ENCODE measurements around the gene PERM1.

The PERM1 gene

DNA sequence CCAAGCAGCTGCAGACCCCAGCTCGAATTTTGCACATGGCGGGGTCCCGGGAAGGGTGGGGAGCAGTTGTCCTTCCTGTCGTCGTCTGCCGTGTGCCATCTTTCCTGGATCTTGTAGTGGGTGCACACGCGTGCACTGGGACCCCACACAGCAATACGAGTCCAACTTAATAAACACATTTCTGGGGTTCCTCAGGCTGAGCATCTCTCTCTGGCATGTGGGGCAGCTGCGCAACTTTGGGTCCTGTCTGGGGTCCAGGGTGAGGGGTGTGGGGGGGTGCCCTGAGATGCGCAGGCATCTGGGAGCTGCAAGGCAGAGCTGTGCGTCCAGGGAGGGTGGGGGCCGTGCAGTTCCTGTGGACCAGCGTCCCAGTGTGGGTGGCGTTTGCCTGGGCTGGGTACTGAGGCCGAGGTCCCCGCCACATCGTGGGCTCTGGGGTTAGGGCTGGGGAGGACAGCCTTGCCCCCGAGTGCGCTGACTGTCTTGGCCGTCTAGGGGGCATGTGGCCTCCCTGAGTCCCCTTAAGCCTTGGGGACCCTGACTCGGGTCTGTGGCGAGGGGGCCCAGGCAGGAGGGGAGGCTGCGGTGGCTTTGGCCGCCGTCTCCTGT, 16.3 kb downstream of the PERM1 start:
- DNase-seq (ENCODE audit: low read depth) = no peak

DNA sequence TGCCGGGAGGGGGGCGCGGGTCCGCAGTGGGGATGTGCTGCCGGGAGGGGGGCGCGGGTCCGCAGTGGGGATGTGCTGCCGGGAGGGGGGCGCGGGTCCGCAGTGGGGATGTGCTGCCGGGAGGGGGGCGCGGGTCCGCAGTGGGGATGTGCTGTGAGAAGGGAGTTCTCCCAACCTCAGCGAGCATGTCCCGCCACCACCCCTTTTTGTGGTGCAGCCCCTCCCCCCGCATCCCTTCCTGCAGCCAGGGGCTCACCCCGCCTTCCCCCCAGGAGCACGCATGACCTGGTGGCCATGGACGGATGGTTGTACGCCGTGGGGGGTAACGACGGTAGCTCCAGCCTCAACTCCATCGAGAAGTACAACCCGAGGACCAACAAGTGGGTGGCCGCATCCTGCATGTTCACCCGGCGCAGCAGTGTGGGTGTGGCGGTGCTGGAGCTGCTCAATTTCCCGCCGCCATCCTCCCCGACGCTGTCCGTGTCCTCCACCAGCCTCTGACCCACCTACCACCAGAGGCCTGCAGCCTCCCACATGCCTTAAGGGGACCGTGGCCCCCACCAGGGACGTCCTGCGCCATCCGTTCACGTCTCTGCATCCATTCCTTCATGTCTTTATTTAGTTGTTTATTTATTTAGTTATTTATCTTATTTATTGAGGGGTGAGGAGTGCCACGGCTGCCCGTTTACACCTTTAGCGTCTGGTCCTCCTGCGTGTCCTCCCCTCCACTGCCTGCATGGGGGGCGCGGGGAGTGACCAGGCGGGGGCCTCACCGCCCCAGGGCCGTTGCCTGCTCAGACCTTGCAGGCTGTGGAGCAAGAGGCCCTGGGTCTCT, 17.0 kb downstream of the PERM1 start:
- no peak for DNase-seq (ENCODE audit: low read depth)

DNA sequence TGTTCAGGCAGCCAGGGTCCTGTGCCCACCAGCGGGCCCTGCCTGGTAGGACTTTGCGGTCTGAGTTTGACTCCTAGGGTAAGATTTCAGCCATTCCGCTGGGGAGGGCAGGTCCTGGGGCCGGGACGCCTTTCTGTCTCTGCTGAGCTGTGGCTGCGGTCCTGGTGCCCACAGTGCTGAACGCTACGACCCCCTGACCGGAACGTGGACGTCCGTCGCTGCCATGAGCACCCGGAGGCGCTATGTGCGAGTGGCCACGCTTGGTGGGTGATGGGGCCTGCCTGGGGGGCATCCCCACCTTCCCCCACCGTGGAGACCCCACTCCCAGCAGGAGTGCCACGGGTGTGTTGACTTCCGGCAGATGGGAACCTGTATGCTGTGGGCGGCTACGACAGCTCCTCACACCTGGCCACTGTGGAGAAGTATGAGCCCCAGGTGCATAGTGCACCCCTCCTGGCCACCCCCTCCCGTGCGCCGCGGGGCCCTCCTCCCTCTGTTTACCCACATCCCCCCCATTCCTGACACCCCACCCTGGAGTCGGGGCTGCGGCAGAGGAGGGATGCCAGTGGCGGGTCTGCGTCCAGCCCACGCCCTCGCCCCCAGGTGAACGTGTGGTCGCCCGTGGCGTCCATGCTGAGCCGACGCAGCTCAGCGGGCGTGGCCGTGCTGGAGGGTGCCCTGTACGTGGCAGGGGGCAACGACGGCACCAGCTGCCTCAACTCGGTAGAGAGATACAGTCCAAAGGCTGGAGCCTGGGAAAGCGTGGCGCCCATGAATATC, 18.0 kb downstream of the PERM1 start:
- DNase-seq (ENCODE audit: low read depth) = no peak

DNA sequence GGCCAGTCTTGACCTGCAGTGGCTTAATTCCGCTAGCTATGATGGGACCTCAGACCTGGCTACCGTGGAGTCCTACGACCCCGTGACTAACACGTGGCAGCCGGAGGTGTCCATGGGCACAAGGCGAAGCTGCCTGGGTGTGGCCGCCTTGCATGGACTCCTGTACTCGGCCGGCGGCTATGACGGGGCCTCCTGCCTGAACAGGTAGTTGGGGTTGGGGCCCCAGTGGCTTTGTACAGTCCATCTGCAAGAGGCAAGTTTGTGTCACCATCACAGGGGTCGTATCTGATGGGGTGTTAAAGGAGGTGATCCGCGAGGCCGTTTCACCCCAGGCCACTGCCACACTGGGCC, 18.6 kb downstream of the PERM1 start:
- no peak for DNase-seq (ENCODE audit: low read depth)

DNA sequence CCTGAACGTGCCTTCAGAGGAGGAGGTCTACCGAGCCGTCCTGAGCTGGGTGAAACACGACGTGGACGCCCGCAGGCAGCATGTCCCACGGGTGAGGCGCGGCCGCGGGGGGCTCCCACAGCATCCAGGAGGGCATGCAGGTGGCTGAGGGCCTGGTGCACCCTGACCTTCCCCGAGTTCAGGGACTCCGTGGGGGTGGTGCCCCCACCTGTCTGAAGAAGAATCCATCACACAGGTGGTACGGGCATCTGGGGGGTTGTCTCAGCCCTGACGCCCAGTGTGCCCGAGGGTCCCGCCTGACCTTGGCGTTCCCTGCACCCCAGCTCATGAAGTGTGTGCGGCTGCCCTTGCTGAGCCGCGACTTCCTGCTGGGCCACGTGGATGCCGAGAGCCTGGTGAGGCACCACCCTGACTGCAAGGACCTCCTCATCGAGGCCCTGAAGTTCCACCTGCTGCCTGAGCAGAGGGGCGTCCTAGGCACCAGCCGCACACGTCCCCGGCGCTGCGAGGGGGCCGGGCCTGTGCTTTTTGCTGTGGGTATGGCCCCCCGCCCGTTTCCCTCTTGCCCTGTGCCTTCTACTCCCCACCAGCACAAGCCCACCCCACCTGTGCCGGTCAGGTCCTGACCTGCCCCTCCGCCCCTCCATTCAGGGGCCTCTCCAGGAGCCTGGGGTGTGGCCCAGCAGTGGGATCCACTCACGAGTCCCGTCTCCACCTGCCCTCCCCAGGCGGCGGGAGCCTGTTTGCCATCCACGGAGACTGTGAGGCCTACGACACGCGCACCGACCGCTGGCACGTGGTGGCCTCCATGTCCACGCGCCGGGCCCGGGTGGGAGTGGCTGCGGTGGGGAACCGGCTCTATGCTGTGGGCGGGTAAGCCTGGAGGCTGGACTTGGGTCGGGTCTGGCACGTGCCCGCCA, 19.3 kb downstream of the PERM1 start:
- DNase-seq (ENCODE audit: low read depth) = no peak

DNA sequence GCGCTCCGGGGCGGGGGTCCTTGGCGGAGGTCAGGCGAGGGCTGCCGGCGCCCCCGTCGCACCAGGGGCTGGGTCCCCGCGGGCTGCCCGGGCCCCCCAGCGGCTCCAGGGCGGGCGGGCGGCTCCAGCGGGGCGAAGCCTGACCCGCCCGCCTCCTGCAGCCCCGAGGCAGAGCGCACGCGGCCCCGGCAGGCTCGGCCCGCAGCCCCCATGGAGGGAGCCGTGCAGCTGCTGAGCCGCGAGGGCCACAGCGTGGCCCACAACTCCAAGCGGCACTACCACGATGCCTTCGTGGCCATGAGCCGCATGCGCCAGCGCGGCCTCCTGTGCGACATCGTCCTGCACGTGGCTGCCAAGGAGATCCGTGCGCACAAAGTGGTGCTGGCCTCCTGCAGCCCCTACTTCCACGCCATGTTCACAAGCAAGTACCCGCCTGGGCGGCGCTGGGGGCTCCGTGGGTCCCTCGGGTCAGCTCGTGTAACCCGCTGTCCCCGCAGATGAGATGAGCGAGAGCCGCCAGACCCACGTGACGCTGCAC, 20.7 kb downstream of the PERM1 start:
- no peak for DNase-seq (ENCODE audit: low read depth)

DNA sequence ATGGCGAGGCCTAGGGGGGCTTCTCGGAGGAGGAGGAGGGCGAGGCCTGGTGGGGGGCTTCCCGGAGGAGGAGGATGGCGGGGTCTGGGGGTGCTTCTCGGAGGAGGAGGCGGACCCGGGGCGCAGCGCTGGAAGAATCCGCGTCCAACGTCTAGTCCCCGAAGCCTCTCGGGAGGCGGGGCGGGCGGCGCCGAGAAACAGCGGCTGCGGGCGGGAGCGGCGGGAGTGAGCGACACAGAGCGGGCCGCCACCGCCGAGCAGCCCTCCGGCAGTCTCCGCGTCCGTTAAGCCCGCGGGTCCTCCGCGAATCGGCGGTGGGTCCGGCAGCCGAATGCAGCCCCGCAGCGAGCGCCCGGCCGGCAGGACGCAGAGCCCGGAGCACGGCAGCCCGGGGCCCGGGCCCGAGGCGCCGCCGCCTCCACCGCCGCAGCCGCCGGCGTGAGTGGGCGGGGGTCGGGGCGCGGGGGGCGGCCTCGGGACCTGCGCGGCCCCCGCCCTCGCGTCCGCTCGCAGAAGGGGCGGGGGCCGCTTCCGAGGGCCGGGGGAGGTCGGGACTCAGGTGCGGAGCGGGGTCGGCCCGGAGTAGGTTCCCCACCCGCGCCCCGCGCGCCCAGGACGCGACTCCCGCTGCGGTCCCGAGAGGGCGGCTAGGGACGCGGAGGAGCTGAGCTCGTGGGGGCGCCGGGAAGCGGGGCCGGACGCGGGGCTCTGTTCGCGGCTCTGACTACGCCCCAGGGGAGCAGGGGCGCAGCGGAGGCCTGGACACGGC, 21.3 kb downstream of the PERM1 start, which contains the start of gene KLHL17:
KLHL17 (plus strand) TSS at position 222 of the 769 bp plus-strand sequence; CDS start at position 332, 110 bp downstream.
- DNase-seq (ENCODE audit: low read depth) = peak; percentile 77

DNA sequence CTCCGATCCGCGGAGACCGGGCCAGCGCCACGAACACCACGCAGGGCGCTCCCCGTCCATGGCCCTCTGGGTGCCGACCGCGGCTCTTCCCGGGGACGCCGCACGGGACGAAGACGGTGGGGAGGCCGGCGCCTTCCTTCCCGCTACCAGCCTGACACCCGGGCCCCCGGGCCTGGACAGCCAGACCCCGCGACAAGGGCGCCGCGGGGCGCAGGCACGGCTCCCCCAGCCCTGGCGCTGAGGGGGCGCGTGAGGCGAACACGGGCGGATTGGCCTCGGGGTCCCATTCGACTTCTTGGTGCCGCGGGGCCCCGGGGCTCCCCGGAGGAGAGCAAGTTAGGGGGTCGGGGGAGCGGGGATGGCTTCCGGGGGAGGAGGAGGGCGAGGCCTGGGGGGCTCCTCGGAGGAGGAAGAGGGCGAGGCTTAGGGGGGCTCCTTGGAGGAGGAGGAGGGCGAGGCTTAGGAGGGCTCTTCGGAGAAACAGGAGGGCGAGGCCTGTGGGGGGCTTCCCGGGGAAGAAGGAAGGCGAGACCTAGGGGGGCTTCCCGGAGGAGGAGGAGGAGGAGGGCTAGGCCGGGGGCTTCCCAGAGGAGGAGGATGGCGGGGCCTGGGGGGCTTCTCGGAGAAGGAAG, 22.0 kb downstream of the PERM1 start:
- no peak for DNase-seq (ENCODE audit: low read depth)

DNA sequence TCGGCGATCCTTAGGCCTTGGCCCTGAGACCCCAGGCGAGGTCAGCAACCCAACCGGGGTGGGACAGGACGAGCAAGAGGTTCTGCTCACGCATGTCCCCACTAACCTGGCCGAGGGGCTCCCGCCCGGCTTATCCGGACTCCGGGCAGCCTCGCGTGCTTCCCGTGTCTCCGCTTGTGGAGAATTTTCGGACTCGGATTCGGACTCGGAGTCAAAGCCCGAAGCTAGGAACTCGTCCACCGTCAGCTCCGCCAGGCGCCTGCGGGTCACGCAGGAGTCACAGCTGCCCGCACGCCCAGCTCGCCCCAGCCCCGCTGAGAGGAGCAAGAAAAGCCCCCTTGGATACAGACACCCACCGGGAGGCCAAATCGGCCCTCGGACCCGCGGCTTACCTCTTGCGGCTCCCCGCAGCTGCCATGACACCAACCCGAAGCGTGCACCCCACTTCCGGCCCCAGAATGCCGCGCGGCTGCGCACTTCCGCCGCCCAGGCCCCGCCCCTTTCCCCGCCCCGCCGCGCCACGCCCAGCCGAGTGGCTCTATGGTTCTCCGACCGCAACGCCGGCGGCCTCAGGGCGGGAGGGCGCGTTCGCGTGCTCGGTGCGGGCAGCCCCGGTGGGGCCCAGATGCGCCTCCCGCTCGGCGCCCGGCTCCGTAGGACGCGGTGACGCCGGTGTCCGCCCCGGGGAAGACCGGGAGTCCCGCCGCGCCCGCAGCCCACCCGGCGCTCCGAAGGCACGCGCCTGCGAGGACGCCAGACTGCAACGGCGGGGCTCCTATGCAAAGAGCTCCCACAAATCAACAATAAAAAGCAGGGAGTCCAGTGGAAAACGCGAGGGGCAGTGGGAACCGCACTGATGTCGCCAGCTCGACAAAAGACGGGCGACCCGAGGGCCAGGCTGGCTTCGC, 22.8 kb downstream of the PERM1 start, which contains the start of gene NOC2L:
NOC2L (minus strand) TSS at position 434 of the 908 bp plus-strand sequence; CDS start at position 418, 16 bp downstream.
- DNase-seq (ENCODE audit: low read depth) = peak; percentile 97

DNA sequence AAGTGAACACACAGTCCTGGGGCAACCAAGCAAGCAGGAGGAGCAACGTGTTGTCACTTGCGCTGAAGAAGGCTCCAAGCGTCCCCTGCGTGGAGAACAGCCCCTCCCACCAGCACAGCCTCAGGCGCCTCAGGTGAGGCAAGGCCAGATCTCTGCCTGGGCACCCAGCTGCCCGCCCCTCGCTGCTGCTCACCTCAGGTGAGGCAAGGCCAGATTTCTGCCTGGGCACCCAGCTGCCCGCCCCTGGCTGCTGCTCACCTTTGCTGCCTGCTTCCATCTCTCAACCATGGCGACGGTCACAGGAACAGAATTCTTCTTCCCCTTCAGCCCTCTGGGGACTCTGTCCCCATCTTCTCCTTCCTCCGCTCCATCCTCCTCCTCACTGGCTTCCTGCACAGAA, 25.3 kb downstream of the PERM1 start:
- no peak for DNase-seq (ENCODE audit: low read depth)

DNA sequence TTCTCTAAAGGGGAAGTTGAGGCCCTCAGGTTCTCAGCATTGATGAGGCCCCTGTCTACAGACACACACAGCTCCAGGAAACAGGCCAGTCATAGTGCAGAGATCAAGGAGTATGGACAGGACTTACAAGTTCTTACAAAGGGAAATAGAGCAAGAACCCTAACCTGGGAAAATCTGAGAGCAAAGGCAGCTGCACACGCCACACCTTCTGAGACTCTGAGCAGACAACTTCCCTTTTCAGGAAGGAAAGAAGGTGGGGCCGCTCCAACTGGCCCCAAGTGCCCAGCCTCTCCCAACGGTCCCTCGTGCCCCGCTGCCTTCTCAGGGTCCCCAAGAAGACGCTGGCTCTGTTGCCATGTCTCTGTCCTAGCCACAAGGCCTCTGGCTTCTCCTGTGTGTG, 26.4 kb downstream of the PERM1 start:
- no peak for DNase-seq (ENCODE audit: low read depth)

DNA sequence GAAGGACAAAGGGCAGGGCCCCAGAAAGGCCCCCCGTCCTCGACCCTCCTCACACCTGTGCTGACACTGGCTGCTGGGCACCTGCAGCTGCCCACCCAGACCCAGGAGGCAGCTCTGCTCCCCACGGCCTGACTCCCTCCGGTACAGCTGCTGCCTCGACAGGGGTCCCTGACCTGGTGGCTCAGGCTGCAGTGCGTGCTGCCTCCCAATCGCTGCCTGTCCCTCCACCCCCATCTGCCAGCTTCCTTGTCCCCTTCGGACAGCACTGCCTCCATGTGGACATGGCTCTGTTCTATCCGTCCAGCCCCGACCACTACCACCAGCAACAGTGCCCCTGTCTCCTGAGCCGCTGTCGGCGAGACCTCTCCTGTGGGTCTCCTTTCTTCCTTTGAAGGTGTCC, 27.0 kb downstream of the PERM1 start:
- DNase-seq (ENCODE audit: low read depth) = no peak

DNA sequence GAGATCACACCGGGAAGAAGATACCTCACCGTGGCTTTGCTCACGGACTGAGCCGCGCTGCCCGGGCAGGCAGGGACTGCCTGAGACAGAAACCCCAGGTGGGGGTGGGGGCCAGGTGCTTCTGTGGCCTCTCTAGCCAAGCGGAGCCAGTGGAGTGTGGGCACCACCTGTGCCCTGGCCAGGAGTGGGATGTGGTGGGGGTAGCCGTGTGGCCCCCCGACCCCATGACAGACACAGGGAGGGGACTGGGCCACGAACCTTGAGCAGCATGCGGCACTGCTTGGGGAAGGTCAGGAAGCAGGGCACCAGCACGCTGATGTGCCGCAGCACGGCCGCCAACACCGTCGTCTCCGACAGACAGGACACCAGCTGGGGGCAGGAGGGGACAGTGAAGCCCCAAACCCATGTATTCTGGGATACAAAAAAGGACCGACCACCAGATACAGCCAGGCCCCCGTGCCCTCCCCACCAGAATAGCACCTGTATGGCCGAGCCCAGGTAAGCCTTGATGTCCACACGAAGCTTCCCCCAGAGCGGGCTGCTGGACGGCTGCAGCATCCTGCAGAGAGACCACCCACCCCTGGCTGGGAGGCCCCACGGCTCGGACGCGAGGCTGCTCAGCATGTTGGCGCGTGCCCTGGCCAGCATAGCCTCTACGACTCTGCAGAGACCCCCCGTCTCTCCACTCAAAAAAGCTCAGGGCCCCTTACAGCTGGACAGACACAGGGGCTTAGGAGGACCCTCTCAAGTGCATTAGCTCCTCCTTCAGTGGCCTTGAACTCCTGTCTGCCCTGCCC, 28.2 kb downstream of the PERM1 start:
- DNase-seq (ENCODE audit: low read depth) = no peak

DNA sequence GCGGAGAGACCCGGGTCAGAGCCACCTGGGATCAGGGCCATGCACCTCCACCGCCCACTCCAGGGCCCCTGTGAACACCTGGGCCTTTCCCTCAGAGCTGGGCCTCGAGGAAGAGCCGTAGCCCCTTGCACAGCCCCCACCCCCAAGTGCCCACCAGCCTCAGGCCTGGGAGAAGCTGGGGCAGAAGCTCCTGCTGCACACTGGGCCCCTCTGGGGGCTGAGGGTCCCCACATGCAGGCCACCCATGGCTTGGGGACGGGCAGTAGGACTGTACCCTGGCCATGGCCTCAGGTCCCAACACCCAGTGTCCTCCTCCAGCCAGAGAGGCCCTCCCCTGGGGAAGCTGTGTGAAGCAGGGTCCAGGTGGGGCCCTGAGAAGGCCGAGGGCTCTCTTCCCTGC, 29.3 kb downstream of the PERM1 start:
- no peak for DNase-seq (ENCODE audit: low read depth)

DNA sequence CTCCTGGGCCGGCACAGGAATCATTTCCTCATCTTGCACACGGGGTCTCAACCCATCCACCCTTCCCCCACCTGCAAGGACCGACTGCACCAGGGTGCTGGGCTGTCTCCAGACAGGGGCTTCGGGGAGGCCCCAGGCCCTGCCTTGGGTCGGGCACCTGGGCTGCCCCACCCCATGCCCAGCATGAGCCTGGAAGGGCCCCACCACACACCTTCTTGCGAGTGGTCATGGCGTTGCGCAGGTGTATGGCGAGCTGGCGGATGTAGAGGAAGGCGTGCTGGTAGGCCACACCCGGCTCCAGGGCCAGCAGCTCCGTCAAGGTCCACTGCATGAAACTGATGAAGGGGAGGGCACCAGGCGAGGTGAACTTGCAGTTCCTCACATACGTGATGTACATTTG, 29.7 kb downstream of the PERM1 start:
- DNase-seq (ENCODE audit: low read depth) = no peak

DNA sequence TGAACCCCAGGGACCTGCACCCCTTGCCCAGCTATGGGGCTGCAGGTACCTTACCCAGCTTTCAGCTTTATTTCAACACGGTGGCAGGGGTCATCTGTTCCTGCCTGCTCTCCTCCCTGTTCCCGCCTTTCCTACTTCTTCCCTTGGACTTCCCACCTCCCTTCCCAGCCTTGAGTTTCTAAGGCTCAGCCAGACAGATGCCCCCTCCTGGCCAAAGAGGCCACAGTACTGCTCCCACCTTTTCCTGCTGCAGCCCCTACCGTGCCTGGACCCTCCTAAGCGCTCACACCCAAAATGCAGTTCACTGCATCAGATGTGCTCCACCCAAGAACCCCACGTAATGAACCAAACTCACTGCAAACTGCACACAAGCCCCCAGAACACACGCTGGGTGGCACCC, 30.5 kb downstream of the PERM1 start:
- no peak for DNase-seq (ENCODE audit: low read depth)

DNA sequence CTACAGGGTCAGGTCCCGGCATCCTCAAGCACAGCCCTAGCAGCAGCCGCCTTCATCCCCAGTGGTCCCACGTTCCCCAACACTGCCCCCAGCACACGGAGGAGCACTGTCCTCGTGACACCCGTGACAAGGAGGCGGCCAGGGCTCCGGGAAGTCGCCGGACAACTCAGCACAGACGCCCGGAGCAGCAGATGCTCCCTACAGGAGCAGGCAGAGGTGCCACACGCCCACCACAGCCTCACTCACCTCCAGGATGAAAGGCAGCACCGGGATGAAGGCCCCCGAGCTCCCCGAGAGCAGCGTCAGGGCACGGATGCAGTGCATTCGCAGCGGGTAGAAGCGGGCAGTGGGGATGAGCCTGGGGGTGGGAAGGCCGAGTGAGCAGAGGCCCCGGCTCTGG, 31.0 kb downstream of the PERM1 start:
- DNase-seq (ENCODE audit: low read depth) = no peak

DNA sequence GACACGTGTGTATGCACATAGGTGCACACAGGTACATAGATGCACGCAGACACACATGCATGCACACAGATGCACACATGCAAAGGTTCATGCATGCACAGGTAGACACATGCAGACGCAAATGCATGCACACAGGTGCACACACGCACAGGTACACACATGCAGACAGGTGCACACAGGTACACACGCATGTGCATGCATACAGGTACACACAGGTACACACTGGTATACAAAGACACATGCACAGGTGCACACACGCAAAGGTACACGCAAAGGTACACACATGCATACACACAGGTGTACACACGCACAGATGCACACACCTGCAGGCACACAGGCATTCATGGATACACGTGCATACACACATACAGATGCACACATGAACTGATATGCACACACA, 31.6 kb downstream of the PERM1 start:
- DNase-seq (ENCODE audit: low read depth) = no peak

Measured in stimulated activated CD8-positive, alpha-beta memory T cell treated with anti-CD3 and anti-CD28 coated beads, Interleukin-4, amount 100 ng/mL, for 24 hours (primary cell).